Stimulated activated naive B cell treated with anti-CD40 and anti-IgM and Interleukin-4, amounts not matched to agents 10 μg/mL and 1 μg/mL and 100 μg/mL, for 72 hours (primary cell): ENCODE measurements around the gene C1orf53.
"Not testable (repeated sequence)": the region's sequence is repeated elsewhere in the genome, so short reads cannot be mapped to it uniquely, and the experiment has no call there.

Source experiments
- ATAC-seq, 2 donors: fragments of 150-1000 bp; cut with Tn5 transposase; replicated peaks; 2 replicates each; pipeline ENCODE4 v1.10.0; 2021; ENCODE audit warnings: moderate library complexity in 1 of 2
- DNase-seq: peaks from one replicate; pipeline ENCODE4 v3.0.0; 2021
- H3K27ac Mint-ChIP-seq: one replicate; pipeline ENCODE4 v1.8.0; 2022; ENCODE audit warnings: mild to moderate bottlenecking, mixed read lengths
- H3K27me3 Mint-ChIP-seq, 2 donors: one replicate each; pipeline ENCODE4 v1.8.0; 2022; ENCODE audit warnings: mixed read lengths in 2 of 2
- H3K36me3 Mint-ChIP-seq, 2 donors: one replicate each; pipeline ENCODE4 v1.8.0; 2022; ENCODE audit warnings: mixed read lengths in 2 of 2, mild to moderate bottlenecking in 1 of 2
- H3K4me1 Mint-ChIP-seq, 2 donors: one replicate each; pipeline ENCODE4 v1.8.0; 2022; ENCODE audit warnings: mixed read lengths in 2 of 2, mild to moderate bottlenecking in 1 of 2
- H3K4me3 Mint-ChIP-seq, 2 donors: one replicate each; pipeline ENCODE4 v1.8.0; 2022; ENCODE audit warnings: mild to moderate bottlenecking in 2 of 2, mixed read lengths in 2 of 2, moderate library complexity in 1 of 2
- H3K9me3 Mint-ChIP-seq, 2 donors: one replicate each; pipeline ENCODE4 v1.8.0; 2022; ENCODE audit warnings: mixed read lengths in 2 of 2, mild to moderate bottlenecking in 1 of 2

Gene C1orf53

GRCh38 chr1:197944485-197944884 lies 42.1 kb downstream of the C1orf53 start:
- Mint-ChIP-seq H3K27me3 (peaks cover 7 to 19% of the 10 kb centered on the region in 2 donors), H3K36me3 (peaks cover 0 to 2% of the 10 kb centered on the region in 2 donors), H3K27ac (no peak overlapping the region), H3K4me3 (no peak overlapping the region), H3K4me1 (peaks cover 3 to 9% of the 10 kb centered on the region in 2 donors), H3K9me3 (peaks cover 4% of the 10 kb centered on the region in 2 donors)
- DNase-seq (no peak), ATAC-seq (no peak)

- Mint-ChIP-seq H3K4me3 (peak overlapping the region in 1 of 2 donors; percentile 45), H3K27me3 (peaks cover 7 to 19% of the 10 kb centered on the region in 2 donors), H3K9me3 (peaks cover 4 to 10% of the 10 kb centered on the region in 2 donors), H3K27ac (no peak overlapping the region), H3K4me1 (peaks cover 7 to 14% of the 10 kb centered on the region in 2 donors), H3K36me3 (peaks cover 0 to 6% of the 10 kb centered on the region in 2 donors)
- DNase-seq (no peak), ATAC-seq (peak; percentile 86 to 88)
These were observed 46.8 kb downstream of the C1orf53 start for GRCh38 chr1:197948926-197949899.

- no peak overlapping the region for H3K27ac Mint-ChIP-seq
- DNase-seq (no peak), ATAC-seq (no peak)
- H3K4me3 Mint-ChIP-seq, result no peak overlapping the region
- peaks cover 0 to 4% of the 10 kb centered on the region in 2 donors for H3K36me3 Mint-ChIP-seq
- peaks cover 0 to 7% of the 10 kb centered on the region in 2 donors for H3K27me3 Mint-ChIP-seq
- H3K4me1 Mint-ChIP-seq, result peaks cover 7 to 14% of the 10 kb centered on the region in 2 donors
- H3K9me3 Mint-ChIP-seq, result peaks cover 0 to 6% of the 10 kb centered on the region in 2 donors
These were observed 48.7 kb downstream of the C1orf53 start for GRCh38 chr1:197951089-197951488.

GRCh38 chr1:197951617-197952175 lies 49.3 kb downstream of the C1orf53 start:
- no peak overlapping the region for H3K27ac Mint-ChIP-seq
- no peak overlapping the region for H3K4me3 Mint-ChIP-seq
- peaks cover 0 to 6% of the 10 kb centered on the region in 2 donors for H3K9me3 Mint-ChIP-seq
- peaks cover 7 to 14% of the 10 kb centered on the region in 2 donors for H3K4me1 Mint-ChIP-seq
- H3K27me3 Mint-ChIP-seq, result peaks cover 0 to 7% of the 10 kb centered on the region in 2 donors
- ATAC-seq (no peak), DNase-seq (no peak)
- peaks cover 0 to 4% of the 10 kb centered on the region in 2 donors for H3K36me3 Mint-ChIP-seq

- H3K4me1 Mint-ChIP-seq, result peaks cover 7 to 14% of the 10 kb centered on the region in 2 donors
These were observed 51.0 kb downstream of the C1orf53 start for GRCh38 chr1:197953472-197953871.

GRCh38 chr1:197954718-197955418 lies 52.4 kb downstream of the C1orf53 start:
- Mint-ChIP-seq H3K9me3 (peaks cover 0 to 5% of the 10 kb centered on the region in 2 donors), H3K36me3 (peaks cover 0 to 3% of the 10 kb centered on the region in 2 donors), H3K27ac (no peak overlapping the region), H3K4me1 (peaks cover under 1 to 2% of the 10 kb centered on the region in 2 donors), H3K27me3 (peaks cover 8 to 11% of the 10 kb centered on the region in 2 donors), H3K4me3 (no peak overlapping the region)
- DNase-seq (no peak), ATAC-seq (no peak)

More at GRCh38 chr1:197953472-197953871, 51.0 kb downstream of the C1orf53 start:
- not testable (repeated sequence) for H3K27ac Mint-ChIP-seq, H3K9me3 Mint-ChIP-seq, H3K36me3 Mint-ChIP-seq, H3K27me3 Mint-ChIP-seq, ATAC-seq, DNase-seq, H3K4me3 Mint-ChIP-seq

- Mint-ChIP-seq H3K27me3 (peaks cover 8 to 11% of the 10 kb centered on the region in 2 donors), H3K4me3 (no peak overlapping the region), H3K4me1 (no peaks in the 10 kb centered on the region), H3K9me3 (peaks cover 0 to 4% of the 10 kb centered on the region in 2 donors), H3K36me3 (peaks cover 0 to 2% of the 10 kb centered on the region in 2 donors), H3K27ac (no peak overlapping the region)
- DNase-seq (no peak), ATAC-seq (no peak)
These were observed 53.3 kb downstream of the C1orf53 start for GRCh38 chr1:197955486-197956394.
